Endodermal cell (in vitro differentiated cells): ENCODE results near the gene MYO18B. TPM values are rescaled to one million over a fixed set of nuclear protein-coding genes. Genes with fewer than 3 reads are reported as not detected.

ENCODE experiments used
- DNase-seq: peaks from one replicate; pipeline ENCODE4 v3.0.0-alpha.2; 2017
- H3K27ac ChIP-seq: 2 replicates; pipeline ENCODE4 v1.5.1; 2013; ENCODE audit warnings: mild to moderate bottlenecking, low read depth, low read length, moderate library complexity
- H3K27me3 ChIP-seq: 2 replicates; pipeline ENCODE4 v1.6.1; 2013; ENCODE audit warnings: mild to moderate bottlenecking, low read length, moderate library complexity; ENCODE audit not compliant: insufficient read depth, control insufficient read depth, poor library complexity, severe bottlenecking
- H3K36me3 ChIP-seq: 2 replicates; pipeline ENCODE4 v1.7.0; 2013; ENCODE audit warnings: mild to moderate bottlenecking, low read length, moderate library complexity; ENCODE audit not compliant: control insufficient read depth, insufficient read depth
- H3K4me1 ChIP-seq: one replicate; pipeline ENCODE4 v1.7.0; 2013; ENCODE audit warnings: low read length; ENCODE audit not compliant: control insufficient read depth, insufficient read depth
- H3K4me3 ChIP-seq: 2 replicates; pipeline ENCODE4 v1.5.1; 2013; ENCODE audit warnings: mild to moderate bottlenecking, low read length, moderate library complexity
- H3K9ac ChIP-seq: 2 replicates; pipeline ENCODE4 v1.6.1; 2013; ENCODE audit warnings: mild to moderate bottlenecking, low read length, moderate library complexity; ENCODE audit not compliant: poor library complexity, severe bottlenecking; ENCODE audit errors: extremely low read depth
- H3K9me3 ChIP-seq: 2 replicates; pipeline ENCODE4 v1.6.1; 2013; ENCODE audit warnings: mild to moderate bottlenecking, low read length, moderate library complexity; ENCODE audit not compliant: control insufficient read depth
- H3K27ac Mint-ChIP-seq: 2 replicates; pipeline ENCODE4 v1.8.0; 2020; ENCODE audit warnings: mixed read lengths
- H3K27me3 Mint-ChIP-seq: 2 replicates; pipeline ENCODE4 v1.8.0; 2021; ENCODE audit warnings: mild to moderate bottlenecking, mixed read lengths; ENCODE audit not compliant: insufficient read depth
- H3K36me3 Mint-ChIP-seq: 2 replicates; pipeline ENCODE4 v1.8.0; 2020; ENCODE audit warnings: low read depth, mixed read lengths
- H3K4me1 Mint-ChIP-seq: 2 replicates; pipeline ENCODE4 v1.8.0; 2020; ENCODE audit warnings: mixed read lengths
- H3K4me3 Mint-ChIP-seq: 2 replicates; pipeline ENCODE4 v1.8.0; 2020; ENCODE audit warnings: mild to moderate bottlenecking, moderate library complexity, mixed read lengths
- H3K9me3 Mint-ChIP-seq: 2 replicates; pipeline ENCODE4 v1.8.0; 2020; ENCODE audit warnings: mild to moderate bottlenecking, mixed read lengths
- CTCF ChIP-seq: fragments of 200-600 bp; sonication (generic); conservative IDR thresholded peaks from 2 replicates; pipeline ENCODE4 v1.5.0; 2021; ENCODE audit warnings: antibody characterized with exemption, mild to moderate bottlenecking
- WGBS, 2 experiments: methylation state at CpG; one replicate each; pipeline versions ENCODE4 v1.1.5 to v1.1.7; 2013; ENCODE audit warnings: missing lambda C conversion rate in 2 of 2, mixed read lengths in 1 of 2; ENCODE audit not compliant: insufficient coverage in 1 of 2, insufficient read length in 1 of 2; 5-methylcytosine and 5-hydroxymethylcytosine counted together
- total RNA-seq, 2 donors: library from RNA; stranded (reverse); fragmentation: NEBNext Ultra II Directional in 1 of 2; extraction: Animal tissue kit (Norgen Biotek cat#: 25700) in 1 of 2; gene quantifications; 2 replicates in 1 of 2; 3 replicates in 1 of 2; pipeline ENCODE4 v1.2.1, GENCODE V29; 2021

The MYO18B gene
- total RNA-seq, 2 donors from 2014 or later: 0.77 to 0.84 TPM

DNA sequence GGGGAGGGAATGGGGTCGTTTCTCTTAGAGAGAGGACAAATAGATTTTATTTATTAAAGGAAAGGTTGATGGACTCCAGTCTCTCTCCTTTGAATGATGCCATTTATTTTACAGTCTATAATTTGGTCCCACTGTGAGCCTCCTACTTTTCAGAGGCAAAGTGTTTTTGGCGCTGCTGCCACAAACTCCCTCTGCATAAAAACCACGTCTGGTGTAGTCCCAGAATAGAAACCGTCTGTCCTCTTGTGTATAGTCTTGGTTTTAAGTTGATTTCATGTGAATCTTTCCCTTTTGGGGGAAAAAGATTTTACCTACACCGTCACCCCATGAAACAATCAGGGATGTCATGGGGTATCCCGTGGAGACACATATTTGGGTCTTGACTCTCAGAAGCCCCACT lies 283.6 kb downstream of the MYO18B start:
- no peaks in the 10 kb centered on the region for H3K27me3 ChIP-seq
- no peak overlapping the region for H3K27ac ChIP-seq
- no peaks in the 10 kb centered on the region for H3K9me3 ChIP-seq
- H3K9me3 Mint-ChIP-seq: no peaks in the 10 kb centered on the region
- H3K4me1 Mint-ChIP-seq: no peaks in the 10 kb centered on the region
- H3K4me3 Mint-ChIP-seq: no peak overlapping the region
- 93 to 100% methylated on average over 2 to 6 of the region's 6 CpGs for WGBS, 2 experiments
- no peak for TF ChIP-seq CTCF
- peaks cover 4% of the 10 kb centered on the region for H3K27me3 Mint-ChIP-seq
- no peak overlapping the region for H3K27ac Mint-ChIP-seq
- DNase-seq: no peak
- H3K36me3 Mint-ChIP-seq: no peaks in the 10 kb centered on the region
- H3K4me1 ChIP-seq: no peaks in the 10 kb centered on the region
- no peak overlapping the region for H3K9ac ChIP-seq
- H3K36me3 ChIP-seq: no peaks in the 10 kb centered on the region
- H3K4me3 ChIP-seq: no peak overlapping the region

DNA sequence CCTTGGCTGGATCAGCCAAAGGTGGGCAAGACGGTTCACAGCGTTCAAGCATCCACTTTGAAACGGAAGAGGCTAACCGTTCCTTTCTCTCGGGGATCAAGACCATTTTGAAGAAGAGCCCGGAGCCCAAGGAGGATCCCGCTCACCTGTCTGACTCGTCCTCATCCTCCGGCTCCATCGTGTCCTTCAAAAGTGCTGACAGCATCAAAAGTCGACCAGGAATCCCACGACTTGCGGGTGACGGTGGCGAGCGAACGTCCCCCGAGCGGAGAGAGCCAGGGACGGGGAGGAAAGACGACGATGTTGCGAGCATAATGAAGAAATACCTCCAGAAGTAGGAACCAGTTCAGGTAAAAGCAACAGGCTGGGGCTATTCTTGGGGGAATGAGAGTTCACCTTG lies 285.4 kb downstream of the MYO18B start:
- TF ChIP-seq CTCF: no peak
- DNase-seq: no peak
- Histone ChIP-seq H3K4me3 (no peak overlapping the region), H3K27ac (no peak overlapping the region), H3K9me3 (no peaks in the 10 kb centered on the region), H3K27me3 (no peaks in the 10 kb centered on the region), H3K4me1 (no peaks in the 10 kb centered on the region), H3K36me3 (no peaks in the 10 kb centered on the region), H3K9ac (no peak overlapping the region)
- no peak overlapping the region for H3K27ac Mint-ChIP-seq
- H3K9me3 Mint-ChIP-seq: no peaks in the 10 kb centered on the region
- 94% methylated on average over 23 of the region's 23 CpGs for WGBS, 2 experiments
- H3K4me3 Mint-ChIP-seq: no peak overlapping the region
- H3K4me1 Mint-ChIP-seq: no peaks in the 10 kb centered on the region
- no peaks in the 10 kb centered on the region for H3K36me3 Mint-ChIP-seq
- H3K27me3 Mint-ChIP-seq: peaks cover 4% of the 10 kb centered on the region

- H3K4me3 ChIP-seq: no peak overlapping the region
- H3K9me3 ChIP-seq: peaks cover 19% of the 10 kb centered on the region
- H3K4me1 ChIP-seq: no peaks in the 10 kb centered on the region
- no peak overlapping the region for H3K27ac ChIP-seq
- 92 to 100% methylated on average over 3 to 6 of the region's 6 CpGs for WGBS, 2 experiments
- no peaks in the 10 kb centered on the region for H3K36me3 ChIP-seq
- Mint-ChIP-seq H3K36me3 (no peaks in the 10 kb centered on the region), H3K27me3 (peaks cover 4% of the 10 kb centered on the region), H3K9me3 (peaks cover 19% of the 10 kb centered on the region), H3K4me1 (no peaks in the 10 kb centered on the region), H3K27ac (no peak overlapping the region), H3K4me3 (no peak overlapping the region)
- no peak overlapping the region for H3K9ac ChIP-seq
- no peaks in the 10 kb centered on the region for H3K27me3 ChIP-seq
- no peak for DNase-seq
- TF ChIP-seq CTCF: no peak
Observed at GRCh38 chr22:26031641-26032040, 289.7 kb downstream of the MYO18B start.
